EL (cell line): ENCODE data around the gene GRB10.
"Not testable (repeated sequence)": the region's sequence is repeated elsewhere in the genome, so short reads cannot be mapped to it uniquely, and the experiment has no call there.

Experiments
- DNase-seq: peaks from one replicate; pipeline ENCODE4 v3.0.0-alpha.2; 2016

The GRB10 gene

DNA sequence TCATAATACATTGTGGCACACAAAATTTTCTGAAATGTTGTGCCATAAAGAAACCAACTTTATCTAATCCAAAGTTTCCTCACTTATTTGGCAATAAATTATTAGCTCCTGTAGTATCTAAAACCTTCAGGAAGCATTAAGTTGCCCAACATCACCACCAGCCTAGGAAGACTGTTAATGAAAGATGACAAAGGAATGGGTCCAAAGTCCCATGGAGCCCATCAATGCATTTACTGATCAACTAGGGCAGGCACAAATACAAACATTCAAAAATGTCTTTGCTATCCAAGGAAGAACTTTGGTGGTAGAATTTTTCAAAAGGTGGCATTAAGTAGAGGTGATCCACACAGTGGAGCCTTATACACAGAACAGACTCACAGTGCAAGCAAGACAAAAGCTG is 4.5 kb downstream of the GRB10 start:
- no peak for DNase-seq

DNA sequence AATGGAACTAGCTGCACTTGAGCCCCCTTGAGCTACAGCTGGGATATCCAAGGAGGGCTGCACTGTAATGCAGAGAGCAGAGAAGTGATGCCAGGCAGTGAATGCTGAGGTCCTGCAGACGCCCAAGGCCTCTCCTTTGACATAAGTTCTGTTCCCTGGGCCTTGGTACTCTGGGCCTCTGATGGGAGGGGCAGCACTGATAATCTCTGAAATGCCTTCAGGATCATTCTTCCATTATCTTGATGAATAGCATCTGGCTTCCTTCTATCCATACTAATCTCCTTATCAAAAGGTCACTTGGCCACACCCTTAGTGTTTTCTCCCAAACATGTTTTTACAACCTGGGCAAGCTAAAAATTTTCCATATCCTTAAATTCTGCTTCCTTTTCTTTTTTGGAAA is 6.9 kb downstream of the GRB10 start:
- DNase-seq: no peak

DNA sequence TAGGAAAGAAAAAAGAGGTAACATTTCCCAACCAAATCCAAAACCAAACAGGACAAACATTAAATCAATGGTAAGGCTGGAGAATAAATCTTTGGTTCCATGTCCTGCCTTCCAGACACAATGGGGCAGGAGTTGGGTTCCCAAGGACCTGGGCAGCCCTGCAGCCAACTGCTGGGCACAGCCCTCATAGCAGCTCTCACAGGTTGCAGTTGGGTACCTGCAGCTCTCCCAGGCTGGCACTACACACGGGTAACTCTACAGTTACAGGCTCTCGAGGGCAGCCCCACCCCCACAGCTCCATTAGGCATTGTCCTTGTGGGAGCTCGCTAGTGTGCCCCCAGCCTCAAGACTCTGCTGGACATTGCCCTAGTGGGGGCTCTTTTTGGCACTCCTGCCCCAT is 7.5 kb downstream of the GRB10 start:
- no peak for DNase-seq

DNA sequence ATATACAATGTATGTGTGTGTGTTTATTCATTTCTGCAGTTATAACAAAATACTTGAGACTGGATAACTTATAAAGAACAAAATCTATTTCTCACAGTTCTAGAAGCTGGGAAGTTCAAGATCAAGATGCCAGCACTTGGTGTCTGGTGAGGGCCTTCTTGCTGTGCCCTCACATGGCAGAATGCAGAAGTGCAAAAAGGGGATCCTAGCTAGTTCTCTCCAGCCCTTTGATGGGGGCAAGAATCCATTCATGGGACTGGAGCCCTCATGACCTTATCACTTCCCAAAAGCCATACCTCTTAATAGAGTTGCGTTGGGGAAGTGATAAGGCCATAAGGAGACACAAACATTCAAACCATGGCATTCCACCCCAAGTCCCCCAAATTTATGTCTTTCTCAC is 8.4 kb downstream of the GRB10 start:
- no peak for DNase-seq

DNA sequence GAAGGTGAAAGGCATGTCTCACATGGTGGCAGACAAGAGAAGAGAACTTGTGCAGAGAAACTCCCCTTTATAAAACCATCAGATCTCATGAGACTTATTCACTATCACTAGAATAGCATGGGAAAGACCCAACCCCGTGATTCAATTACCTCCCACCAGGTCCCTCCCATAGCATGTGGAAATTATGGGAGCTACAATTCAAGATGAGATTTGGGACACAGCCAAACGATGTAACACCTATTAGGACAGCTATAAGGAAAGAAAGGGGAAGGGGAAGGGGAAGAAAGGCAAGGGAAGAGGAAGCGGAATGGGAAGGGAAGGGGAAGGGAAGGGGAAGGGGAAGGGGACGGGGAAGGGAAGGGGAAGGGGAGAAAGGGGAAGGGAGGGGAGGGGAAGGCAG is 9.6 kb downstream of the GRB10 start:
- DNase-seq: not testable (repeated sequence)

DNA sequence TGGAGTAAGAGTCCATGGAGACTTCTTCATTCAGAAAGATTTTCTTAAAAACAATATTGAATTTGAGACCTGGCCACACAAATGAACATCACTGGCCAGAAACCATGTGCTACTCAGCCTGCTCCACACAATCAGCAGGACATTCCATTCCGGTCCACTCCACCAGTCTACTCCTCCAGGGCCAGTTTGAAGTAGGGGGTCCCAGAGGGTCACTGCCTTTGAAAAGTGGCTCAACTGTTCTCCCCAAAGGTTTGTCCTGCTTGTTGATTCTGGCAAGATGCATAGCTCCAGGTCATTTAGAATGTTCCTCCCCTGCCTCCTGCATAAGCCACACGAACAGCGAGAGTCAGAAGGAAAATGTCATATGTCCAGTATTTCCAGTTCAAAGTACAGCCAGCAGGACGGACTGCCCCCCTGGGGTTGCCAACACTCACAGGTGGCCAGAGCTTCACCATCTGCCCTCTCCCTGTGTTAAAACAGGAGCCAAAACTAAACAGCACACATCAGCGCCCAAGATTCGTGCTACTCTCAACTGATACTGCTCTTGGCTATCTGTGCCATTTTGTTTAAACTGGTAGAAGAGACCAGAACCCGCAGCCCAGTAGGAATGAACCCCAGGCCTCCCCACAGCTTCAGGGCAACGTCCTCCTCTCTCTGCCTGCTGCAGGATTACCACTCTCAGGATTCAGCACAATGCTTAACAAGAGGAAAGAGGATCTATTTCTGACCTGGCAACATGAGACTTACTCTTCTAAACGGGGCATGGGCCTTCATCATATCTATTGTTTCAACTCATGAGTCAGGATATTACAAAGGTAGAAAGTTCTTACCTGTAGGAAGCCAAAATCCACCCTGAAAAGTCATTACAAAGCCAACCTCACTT is 11.3 kb downstream of the GRB10 start:
- DNase-seq: no peak

DNA sequence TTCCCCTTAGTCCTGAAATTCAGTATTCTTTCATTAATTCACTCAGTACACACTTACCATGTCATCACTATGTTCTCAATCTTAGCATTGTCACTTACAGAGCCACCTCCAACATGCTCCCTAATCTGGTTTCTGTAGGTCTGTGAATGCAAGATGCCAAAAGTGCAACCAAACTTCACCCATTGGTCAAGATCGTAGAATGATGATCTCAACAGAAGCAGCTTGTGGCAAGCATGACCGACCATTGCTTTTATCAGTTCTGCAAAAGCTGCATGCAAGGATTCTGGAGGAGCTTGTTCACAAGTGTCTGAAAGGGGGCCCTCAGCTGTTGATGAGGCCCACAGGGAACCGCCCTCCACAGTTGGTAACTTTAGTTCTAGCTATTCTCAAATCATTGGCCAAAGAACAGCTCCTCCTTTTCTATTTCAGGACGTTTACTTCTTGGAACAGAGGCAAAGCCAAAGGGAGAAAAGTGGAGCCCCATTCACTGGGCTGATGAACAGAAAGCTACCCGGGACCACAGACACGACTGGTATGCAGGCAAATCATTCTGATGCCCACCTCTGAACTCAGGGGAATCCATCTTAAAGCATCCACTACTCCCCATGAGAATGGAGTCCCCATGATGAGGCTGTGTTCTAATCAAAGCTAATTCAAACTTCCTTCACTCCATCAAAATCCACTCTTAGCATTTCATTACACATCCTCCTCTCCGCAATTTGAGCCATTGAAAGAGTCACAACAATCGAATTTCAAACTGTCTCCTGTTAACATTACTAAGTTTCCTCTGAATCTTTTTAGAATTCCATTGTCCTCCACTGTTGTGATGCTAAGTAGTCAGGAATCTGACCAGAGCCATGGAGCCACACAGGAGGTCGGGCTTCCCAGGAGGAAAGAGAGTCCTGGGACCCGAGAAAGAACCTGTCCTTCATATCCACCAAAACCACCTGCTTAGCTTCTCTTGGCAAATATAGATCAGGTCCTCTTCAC is 13.9 kb downstream of the GRB10 start:
- DNase-seq: no peak

DNA sequence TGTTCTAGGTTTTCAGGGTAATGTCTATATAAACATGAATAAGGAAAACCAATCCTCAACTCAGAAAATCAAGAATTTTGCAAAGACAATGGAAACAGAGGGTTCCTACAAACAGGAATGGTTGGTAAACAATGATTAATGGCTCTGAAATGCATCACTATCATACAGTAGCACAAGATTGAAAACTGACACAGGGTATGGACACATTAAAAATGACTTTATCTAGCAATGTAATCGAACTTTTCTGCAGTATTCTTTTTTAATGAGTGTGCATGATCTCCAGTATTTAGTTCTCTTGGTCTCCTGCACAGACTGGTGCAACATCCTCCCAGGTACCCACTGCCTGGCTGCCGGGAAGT is 15.9 kb downstream of the GRB10 start:
- no peak for DNase-seq

DNA sequence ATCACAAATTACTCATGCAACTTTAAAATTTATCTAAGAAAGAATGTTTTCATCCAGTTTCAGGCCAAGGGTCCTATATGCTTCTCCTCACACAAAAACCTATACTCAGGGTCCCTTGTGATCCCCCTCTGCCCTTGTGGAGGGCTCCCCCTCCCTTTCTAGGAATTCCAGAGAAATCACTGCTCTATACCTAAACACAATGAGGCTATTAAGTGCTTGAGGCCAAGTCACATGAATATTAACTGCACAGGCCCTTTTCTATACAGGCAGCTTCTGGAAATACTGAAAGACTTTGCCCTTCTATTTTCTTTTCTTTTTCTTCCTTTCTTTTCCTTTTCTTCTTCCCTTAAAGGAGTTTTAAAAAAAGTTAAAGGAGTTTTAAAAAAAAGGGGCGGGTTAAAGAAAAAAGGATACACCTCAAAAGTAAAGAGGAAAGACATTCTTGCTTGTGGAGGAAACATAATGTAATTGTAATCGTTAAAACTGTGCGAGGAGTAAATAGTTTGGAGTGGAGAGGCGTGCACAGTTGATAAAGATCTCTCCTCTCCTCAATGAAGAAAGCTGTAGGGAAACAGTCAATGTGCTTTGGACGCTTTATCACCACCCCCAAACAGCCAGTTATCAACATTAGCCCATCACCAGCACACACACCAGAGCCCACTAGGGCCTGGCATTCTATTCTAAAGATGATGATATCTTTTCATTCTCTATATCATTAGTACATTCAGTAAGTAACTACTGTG is 16.4 kb downstream of the GRB10 start:
- no peak for DNase-seq

DNA sequence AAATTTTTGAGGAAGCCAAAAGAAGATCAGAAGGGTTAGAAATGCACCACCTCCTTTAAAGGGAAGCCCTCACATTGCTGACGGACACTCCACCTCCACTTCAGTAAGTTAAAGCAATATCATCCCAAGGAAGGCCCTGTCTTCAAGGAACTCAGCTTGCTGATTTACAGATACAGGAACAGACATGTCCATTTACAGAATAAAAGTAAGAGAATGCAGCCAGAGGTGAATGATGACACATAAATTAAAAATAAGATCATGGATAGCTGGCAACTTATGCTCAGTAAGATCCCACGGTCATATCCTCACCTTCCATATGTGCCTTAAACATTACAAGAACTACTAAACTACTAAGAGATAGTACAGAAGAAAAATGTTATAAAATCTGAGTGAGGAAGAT is 20.4 kb downstream of the GRB10 start:
- no peak for DNase-seq

DNA sequence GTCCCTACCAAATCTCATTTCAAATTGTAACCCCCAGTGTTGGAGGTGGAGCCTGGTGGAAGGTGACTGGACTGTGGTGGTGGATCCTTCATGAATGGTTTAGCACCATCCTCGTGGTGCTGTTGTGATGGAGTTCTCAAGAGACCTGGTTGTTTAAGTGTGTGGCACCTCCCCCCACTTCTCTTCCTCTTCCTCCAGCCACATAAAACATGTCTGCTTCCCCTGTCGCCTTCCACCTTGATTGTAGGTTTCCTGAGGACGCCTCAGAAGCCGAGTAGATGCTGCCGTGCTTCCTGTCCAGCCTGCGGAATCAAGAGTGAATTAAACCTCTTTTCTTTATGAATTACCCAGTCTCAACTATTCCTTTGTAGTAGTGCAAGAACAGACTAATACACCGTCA is 21.0 kb downstream of the GRB10 start:
- no peak for DNase-seq

DNA sequence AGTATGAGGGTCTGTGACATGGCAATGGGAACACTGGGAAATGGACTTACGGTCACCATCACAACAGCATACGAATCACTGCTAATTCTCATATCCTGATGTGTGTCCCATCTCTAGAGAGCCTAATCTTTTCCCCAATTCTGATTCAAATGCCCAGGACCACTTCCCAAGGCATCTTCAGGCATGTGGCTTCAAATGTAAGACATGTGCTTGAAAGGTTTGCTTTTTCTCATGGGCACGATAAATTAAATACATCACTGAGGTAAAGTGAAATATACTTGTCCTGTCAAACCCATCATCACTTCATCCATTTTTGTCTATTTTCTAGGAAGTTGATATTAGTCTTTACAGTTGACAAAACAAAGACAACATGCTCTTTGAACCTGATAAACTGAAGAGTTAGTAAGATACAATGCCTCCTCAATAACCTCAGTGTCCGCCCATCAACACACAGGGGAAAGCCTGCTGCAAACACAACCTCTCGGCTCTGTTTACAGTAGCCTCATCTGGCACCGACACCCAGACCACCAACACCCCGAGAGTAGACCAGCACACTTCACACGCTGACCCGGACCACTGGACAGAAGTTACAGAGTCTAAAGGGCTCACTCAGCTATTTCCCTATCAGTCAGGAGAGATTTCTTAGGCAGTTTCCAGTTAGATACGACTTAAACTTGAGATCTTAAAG is 24.8 kb downstream of the GRB10 start:
- DNase-seq: no peak

DNA sequence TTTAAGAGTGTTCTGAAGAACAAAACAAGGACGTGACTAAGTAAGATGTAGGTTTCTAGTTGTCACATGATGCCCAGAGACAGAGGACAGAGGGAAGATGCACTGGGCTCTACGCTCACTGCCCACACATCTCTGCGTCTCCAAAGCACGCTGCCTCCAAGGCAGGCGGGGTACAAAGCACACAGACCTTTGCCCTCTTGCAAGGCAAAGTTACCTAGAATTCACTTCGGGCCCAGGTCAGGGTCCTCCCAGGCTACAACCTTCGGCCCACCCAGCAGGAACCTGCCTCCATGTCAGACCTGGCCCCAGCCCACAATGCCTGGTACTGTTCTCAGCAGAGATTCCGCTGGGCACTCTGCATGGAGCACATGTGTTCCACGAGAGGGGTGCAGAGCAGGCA is 26.5 kb downstream of the GRB10 start:
- DNase-seq: no peak

DNA sequence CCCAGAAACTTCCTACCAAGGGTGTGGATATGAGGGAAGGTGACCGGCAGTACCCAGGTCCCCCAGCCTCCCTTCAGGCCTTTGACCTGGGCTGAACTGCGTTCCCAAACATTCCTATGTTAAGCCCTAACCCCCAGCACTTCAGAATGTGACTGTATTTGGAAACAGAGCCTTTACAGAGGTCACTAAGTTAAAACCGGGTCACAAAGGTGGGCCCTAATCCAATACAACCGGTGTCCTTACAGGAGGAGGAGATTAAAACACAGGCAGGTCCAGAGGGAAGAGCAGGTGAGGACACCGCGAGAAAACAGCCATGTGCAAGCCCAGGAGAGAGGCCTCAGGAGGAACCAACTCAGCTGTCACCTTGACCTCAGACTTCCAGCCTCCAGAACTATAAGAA is 28.0 kb downstream of the GRB10 start:
- DNase-seq: no peak

DNA sequence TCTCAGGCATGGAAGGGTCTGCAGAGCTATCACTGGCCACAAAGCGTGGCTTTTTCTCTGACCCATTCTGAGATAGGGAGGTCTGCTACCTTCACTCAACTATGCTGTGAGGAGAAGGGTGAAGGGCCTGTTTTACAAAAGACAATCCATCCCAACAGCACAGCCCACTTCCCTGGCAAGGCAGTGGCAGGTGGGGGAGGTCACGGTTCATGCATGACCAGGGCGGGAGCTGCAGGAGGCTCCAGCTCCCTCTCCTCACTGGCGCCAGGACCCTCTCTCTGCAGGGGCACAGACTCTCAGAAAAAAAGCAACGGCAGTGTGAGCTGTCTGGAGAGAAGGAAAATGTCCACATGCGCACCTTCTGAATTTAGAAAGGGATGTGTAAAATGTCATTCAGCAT is 28.5 kb downstream of the GRB10 start:
- DNase-seq: no peak

DNA sequence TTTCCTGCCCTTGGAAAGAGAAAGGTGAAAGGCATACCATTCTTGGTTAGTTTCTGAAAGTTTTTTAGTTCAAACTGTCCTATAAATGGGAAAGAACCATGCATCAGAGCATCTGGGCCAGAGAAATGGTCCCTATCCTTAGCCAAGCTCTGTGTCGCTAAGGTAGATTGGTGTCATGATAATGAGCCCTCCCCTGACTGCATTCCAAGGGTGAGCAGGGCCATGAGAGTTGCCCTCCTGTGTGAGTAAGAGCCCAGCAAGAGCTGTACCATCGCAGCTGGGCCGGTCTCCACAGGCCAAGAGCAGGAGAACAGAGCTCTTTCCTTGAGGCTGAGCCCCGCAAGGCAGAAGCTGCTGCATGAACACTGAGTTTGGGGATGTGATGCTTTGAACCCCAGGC is 30.3 kb downstream of the GRB10 start:
- DNase-seq: no peak

DNA sequence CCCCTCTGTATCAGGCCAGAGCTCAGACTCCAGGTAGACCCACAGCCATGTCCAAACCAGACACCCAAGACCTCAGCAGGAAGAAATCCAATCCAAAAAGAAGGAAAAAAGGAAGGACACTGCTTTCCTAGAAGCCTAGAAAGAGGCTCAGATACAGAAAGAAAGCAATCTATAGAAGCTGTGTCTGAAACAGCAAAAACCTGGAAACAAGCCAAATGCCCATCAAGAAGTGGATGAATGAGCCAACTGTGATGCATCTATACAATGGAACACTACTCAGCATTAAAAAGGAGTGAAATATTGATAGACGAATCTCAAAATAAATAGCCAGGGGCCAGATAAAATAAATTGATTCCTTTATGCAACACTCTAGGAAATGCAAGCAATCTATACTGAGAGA is 31.6 kb downstream of the GRB10 start:
- DNase-seq: no peak

DNA sequence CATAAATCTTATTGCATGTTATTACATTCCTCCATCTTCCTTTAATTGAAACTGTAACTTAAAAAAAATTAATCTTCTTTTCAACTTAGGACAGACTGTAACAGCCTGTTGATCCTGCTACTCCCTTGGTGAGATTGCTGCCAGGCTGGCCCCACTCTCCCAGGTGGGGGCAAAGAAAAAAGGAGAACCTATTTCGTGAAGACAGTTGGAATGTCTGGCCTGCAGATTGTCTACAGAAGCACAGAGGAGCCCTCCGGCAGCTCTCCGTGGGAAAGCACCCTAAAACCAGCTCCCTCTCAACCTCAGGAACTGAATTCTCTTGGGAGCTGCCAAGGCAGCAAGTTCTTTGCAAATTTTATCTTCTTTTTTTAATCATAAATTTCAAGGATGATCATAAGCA is 32.8 kb downstream of the GRB10 start:
- no peak for DNase-seq

DNA sequence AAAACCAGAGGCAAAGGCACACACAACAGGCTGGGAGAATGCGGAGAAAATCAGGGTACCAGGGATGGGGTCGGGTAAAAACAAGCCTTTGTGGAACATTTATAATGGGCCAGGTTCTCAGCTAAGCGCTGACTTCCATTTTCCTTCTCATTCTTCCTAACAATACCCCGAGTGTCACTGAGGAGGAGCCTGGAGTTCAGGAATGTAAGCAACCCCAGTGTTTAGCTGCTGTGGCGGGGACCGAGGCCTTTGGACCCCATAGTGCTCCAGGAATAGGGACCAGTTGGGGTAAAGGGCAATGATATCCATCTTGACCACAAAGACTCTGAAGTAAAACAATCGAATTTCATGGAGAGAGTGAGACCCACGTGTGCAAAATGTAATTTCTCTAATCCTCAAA is 34.2 kb downstream of the GRB10 start:
- DNase-seq: no peak

DNA sequence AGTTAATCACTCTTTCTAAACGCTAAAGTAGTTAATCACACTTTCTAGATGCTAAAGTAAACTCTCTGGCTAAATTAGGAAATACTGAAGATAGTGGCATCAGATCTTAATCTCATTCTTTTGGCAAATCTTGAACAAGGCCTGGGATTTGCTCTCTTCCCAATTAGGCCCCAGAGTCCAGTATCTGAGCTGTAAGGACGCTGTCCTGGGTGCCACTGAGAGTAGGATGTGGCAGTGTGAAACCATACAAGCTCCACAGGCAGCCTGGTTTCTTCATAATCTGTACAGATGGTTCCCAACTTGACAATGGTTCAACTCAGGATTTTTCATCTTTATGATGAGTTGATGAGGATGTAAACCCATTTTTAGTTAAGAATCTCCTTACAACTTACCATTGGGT is 36.9 kb downstream of the GRB10 start:
- DNase-seq: no peak

DNA sequence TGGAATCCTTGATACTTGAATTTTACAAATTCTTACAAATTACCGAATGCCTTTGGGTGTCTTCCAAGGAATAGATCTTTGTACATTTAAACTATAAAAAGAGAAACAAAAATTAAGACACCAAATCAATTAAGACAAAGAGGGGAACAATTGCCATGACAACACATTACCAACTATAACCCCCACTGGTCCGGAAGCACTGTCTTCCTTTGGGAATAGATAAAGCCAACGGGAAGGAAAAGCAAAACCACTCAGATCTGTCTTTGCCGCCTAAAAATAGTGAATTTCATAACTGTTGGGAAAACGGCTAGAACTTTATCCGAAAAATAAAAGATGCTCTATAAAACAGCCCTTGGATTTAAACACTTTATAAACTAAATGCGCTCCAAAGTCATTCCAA is 37.4 kb downstream of the GRB10 start:
- no peak for DNase-seq

DNA sequence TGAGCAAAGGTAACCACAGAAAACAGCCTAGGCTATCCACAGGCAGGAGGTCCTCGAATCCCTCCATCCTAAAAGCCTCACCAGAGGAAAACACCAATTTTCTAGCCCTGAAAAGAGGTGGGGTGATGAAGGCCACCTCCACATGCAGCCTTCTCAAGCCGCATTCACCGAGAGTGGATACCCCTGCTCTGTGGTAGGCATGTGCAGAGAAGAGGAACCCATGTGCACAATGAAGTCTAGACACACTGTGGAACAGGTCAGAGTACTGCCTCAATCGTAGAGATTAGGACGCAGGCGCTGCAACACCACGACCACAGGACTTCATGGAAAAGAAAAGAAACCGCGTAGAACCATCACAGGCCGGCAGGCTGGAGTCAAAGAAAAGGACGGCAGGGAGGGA is 38.8 kb downstream of the GRB10 start:
- DNase-seq: no peak

DNA sequence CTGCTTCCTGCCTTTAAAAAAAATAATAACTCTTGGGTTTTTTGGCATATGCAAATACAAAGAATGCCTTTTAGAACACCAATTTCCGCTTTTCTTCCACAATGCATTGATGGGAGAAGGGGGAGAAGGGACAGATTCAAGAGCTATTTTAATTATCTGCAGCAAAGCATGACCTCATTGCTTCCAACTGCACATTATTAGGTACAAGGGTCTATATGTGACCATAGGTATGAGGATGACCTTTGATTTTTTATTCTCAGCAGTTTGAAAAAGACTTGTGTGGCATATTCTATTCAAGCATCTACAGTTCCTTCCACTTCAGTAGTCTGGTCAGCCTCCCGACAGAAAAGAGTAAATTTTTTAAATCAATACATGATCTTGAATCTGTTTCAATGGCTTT is 39.7 kb downstream of the GRB10 start:
- no peak for DNase-seq
